Stimulated activated naive B cell treated with anti-CD40 and anti-IgM and Interleukin-4, amounts not matched to agents 10 μg/mL and 1 μg/mL and 100 μg/mL, for 72 hours (primary cell): Measurements from ENCODE around the gene RHOBTB3.

ENCODE experiments used
- ATAC-seq, 2 donors: fragments of 150-1000 bp; cut with Tn5 transposase; replicated peaks; 2 replicates each; pipeline ENCODE4 v1.10.0; 2021; ENCODE audit warnings: moderate library complexity in 1 of 2
- DNase-seq: peaks from one replicate; pipeline ENCODE4 v3.0.0; 2021
- H3K27ac Mint-ChIP-seq: one replicate; pipeline ENCODE4 v1.8.0; 2022; ENCODE audit warnings: mild to moderate bottlenecking, mixed read lengths
- H3K27me3 Mint-ChIP-seq, 2 donors: one replicate each; pipeline ENCODE4 v1.8.0; 2022; ENCODE audit warnings: mixed read lengths in 2 of 2
- H3K36me3 Mint-ChIP-seq, 2 donors: one replicate each; pipeline ENCODE4 v1.8.0; 2022; ENCODE audit warnings: mixed read lengths in 2 of 2, mild to moderate bottlenecking in 1 of 2
- H3K4me1 Mint-ChIP-seq, 2 donors: one replicate each; pipeline ENCODE4 v1.8.0; 2022; ENCODE audit warnings: mixed read lengths in 2 of 2, mild to moderate bottlenecking in 1 of 2
- H3K4me3 Mint-ChIP-seq, 2 donors: one replicate each; pipeline ENCODE4 v1.8.0; 2022; ENCODE audit warnings: mild to moderate bottlenecking in 2 of 2, mixed read lengths in 2 of 2, moderate library complexity in 1 of 2
- H3K9me3 Mint-ChIP-seq, 2 donors: one replicate each; pipeline ENCODE4 v1.8.0; 2022; ENCODE audit warnings: mixed read lengths in 2 of 2, mild to moderate bottlenecking in 1 of 2

Gene RHOBTB3

GRCh38 chr5:95759005-95759404 lies 27.9 kb downstream of the RHOBTB3 start:
- H3K4me1 Mint-ChIP-seq, result peaks cover 17 to 32% of the 10 kb centered on the region in 2 donors
- no peaks in the 10 kb centered on the region for H3K9me3 Mint-ChIP-seq
- H3K36me3 Mint-ChIP-seq, result no peaks in the 10 kb centered on the region
- no peak for DNase-seq
- no peak overlapping the region for H3K4me3 Mint-ChIP-seq
- no peaks in the 10 kb centered on the region for H3K27me3 Mint-ChIP-seq
- no peak overlapping the region for H3K27ac Mint-ChIP-seq
- ATAC-seq, result no peak

DNA sequence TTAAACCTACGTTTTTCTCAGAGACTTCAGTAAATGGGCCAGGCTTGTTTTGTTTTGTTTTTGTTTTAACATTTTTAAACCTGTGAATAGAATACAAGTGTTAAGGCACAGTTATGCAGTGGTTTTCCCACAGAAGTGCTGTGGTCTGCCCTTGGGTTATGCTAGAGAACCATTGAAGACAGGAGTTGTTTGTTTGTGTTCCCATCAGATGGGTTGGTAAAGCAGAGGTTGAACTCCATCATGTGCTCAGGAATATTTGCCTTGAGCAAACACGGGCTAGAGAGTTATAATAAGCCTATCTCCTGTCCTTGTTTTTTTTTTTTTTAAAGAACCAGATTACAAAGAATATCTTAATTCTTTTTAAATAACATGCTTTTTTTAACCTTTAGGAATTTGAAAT lies 28.5 kb downstream of the RHOBTB3 start:
- H3K36me3 Mint-ChIP-seq, result no peaks in the 10 kb centered on the region
- no peaks in the 10 kb centered on the region for H3K27me3 Mint-ChIP-seq
- no peaks in the 10 kb centered on the region for H3K9me3 Mint-ChIP-seq
- DNase-seq (no peak), ATAC-seq (no peak)
- no peak overlapping the region for H3K4me3 Mint-ChIP-seq
- no peak overlapping the region for H3K27ac Mint-ChIP-seq
- H3K4me1 Mint-ChIP-seq, result peaks cover 17 to 32% of the 10 kb centered on the region in 2 donors

- peaks cover 17 to 32% of the 10 kb centered on the region in 2 donors for H3K4me1 Mint-ChIP-seq
- no peaks in the 10 kb centered on the region for H3K36me3 Mint-ChIP-seq
- H3K4me3 Mint-ChIP-seq, result peak overlapping the region; percentile 61 to 63
- DNase-seq (no peak), ATAC-seq (peak; percentile 93 to 96)
- H3K27me3 Mint-ChIP-seq, result no peaks in the 10 kb centered on the region
- H3K9me3 Mint-ChIP-seq, result no peaks in the 10 kb centered on the region
- peak overlapping the region; percentile 87 for H3K27ac Mint-ChIP-seq
These were observed 29.4 kb downstream of the RHOBTB3 start for GRCh38 chr5:95760273-95761191.

DNA sequence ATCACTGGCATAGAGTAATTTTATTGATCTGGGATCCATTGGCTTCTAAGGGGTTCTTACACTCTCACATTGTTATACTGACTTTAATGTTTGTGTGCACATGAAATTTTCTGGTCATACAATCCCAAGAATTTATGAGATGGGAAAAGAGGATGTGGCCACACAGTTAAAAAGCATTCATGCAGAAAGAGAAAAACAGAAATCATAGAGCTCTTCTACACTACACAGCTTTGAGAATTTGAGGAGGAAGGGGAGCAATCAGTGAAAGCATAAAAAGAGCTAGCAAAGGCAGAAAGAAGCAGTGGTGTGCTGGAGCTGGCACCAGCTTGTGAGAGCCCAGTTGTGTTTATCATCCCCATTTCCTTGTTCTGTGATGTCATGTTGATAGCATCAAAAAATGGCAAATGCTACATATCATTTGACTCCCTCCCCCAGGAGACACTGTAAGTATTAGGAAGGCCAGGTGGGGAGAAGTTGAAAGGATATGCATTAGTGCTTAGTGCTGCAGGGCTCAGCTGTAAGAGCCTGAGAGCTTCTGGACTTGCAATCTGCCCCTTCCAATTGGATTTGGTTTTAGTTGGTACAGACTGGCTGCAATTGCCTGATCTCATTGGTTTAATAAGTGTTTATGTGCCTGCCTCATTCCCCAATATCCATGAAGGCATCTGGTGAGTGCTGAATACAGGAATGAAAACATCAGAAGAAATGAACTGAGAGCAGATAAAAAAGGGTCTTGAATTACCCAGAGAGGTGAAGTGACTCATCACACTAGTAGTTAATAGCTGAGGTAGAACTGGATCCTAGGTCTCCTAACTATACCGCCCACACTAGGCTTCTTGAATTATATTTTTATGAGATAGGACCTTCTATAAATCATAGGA lies 30.9 kb downstream of the RHOBTB3 start:
- no peaks in the 10 kb centered on the region for H3K36me3 Mint-ChIP-seq
- no peak overlapping the region for H3K4me3 Mint-ChIP-seq
- ATAC-seq (no peak), DNase-seq (no peak)
- H3K27ac Mint-ChIP-seq, result peak overlapping the region; percentile 51
- peaks cover 17 to 32% of the 10 kb centered on the region in 2 donors for H3K4me1 Mint-ChIP-seq
- H3K9me3 Mint-ChIP-seq, result no peaks in the 10 kb centered on the region
- H3K27me3 Mint-ChIP-seq, result no peaks in the 10 kb centered on the region

DNA sequence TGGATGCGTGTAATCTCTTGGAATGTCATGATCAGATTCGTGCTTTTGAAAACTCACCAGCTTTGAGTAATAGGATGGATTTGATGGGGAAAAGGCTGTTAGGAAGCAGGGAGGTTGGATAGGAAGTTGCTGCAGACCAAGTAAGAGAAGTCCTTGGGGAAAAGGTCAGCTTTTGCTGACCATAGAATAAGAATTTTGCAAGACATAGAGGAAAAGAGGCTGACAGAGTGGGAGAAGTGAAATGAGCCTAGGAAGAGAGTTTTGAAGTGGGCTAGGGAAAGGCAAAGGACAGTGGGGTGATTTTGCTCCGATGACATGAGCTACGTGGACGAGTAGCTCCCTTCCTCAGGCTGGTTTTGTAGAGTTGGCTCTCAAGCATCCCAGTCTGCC lies 31.5 kb downstream of the RHOBTB3 start:
- ATAC-seq (no peak), DNase-seq (no peak)
- H3K4me1 Mint-ChIP-seq, result peaks cover 17 to 32% of the 10 kb centered on the region in 2 donors
- H3K4me3 Mint-ChIP-seq, result no peak overlapping the region
- H3K27me3 Mint-ChIP-seq, result no peaks in the 10 kb centered on the region
- H3K27ac Mint-ChIP-seq, result no peak overlapping the region
- H3K36me3 Mint-ChIP-seq, result no peaks in the 10 kb centered on the region
- no peaks in the 10 kb centered on the region for H3K9me3 Mint-ChIP-seq

- Mint-ChIP-seq H3K4me3 (no peak overlapping the region), H3K9me3 (no peaks in the 10 kb centered on the region), H3K27me3 (no peaks in the 10 kb centered on the region), H3K27ac (no peak overlapping the region), H3K4me1 (peaks cover 17 to 32% of the 10 kb centered on the region in 2 donors), H3K36me3 (no peaks in the 10 kb centered on the region)
- no peak for DNase-seq
- ATAC-seq, result no peak
These were observed 32.8 kb downstream of the RHOBTB3 start for GRCh38 chr5:95763941-95764340.

DNA sequence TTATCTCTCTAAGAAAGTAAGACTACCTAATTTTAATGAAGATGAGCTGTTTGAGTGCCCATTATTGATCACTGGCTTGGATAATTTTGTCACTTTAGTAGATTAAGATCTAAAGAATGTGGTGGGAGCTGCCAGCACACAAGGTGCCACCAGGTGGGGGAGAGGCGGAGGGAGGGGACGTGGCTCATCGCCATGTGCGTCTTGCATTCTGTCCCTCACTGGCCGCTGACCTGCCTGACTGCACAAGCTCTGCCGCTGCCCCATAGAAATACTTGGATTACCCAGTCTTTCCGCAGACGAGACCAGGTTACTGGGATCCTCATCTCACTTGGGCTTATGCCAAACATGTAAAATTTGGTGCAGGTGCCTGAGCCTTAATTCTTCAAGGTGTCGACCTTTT lies 37.6 kb downstream of the RHOBTB3 start:
- DNase-seq (no peak), ATAC-seq (no peak)
- Mint-ChIP-seq H3K27me3 (no peaks in the 10 kb centered on the region), H3K9me3 (no peaks in the 10 kb centered on the region), H3K4me3 (no peak overlapping the region), H3K36me3 (no peaks in the 10 kb centered on the region), H3K4me1 (peaks cover 0 to 2% of the 10 kb centered on the region in 2 donors), H3K27ac (no peak overlapping the region)

GRCh38 chr5:95770830-95771708 lies 39.9 kb downstream of the RHOBTB3 start:
- Mint-ChIP-seq H3K4me3 (no peak overlapping the region), H3K27ac (no peak overlapping the region), H3K36me3 (no peaks in the 10 kb centered on the region), H3K4me1 (peaks cover 0 to 2% of the 10 kb centered on the region in 2 donors), H3K9me3 (no peaks in the 10 kb centered on the region), H3K27me3 (no peaks in the 10 kb centered on the region)
- ATAC-seq (no peak), DNase-seq (no peak)

DNA sequence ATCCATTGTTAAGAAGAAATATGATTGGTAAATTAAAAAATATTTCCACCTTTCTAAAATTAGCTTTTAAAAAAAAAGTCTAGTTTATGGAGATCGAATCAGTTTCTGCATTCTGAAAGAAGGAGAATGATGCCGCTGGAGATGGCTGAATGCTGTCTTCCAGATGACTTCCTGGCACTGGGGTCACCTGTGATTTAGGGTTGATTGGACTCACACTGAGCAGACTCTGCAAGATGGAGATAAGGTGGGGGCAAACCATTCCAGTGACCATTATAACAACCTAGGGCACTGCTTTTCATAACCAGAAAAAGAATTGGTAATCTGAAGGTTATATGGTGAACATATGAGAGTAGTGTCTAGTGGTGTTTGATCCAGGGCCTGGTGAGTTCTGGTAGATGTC lies 40.8 kb downstream of the RHOBTB3 start:
- H3K4me3 Mint-ChIP-seq, result no peak overlapping the region
- H3K27ac Mint-ChIP-seq, result no peak overlapping the region
- ATAC-seq (no peak), DNase-seq (no peak)
- H3K4me1 Mint-ChIP-seq, result peaks cover 0 to 2% of the 10 kb centered on the region in 2 donors
- no peaks in the 10 kb centered on the region for H3K36me3 Mint-ChIP-seq
- H3K9me3 Mint-ChIP-seq, result no peaks in the 10 kb centered on the region
- no peaks in the 10 kb centered on the region for H3K27me3 Mint-ChIP-seq

- H3K27me3 Mint-ChIP-seq, result no peaks in the 10 kb centered on the region
- H3K4me1 Mint-ChIP-seq, result peaks cover 0 to 2% of the 10 kb centered on the region in 2 donors
- no peak overlapping the region for H3K4me3 Mint-ChIP-seq
- no peak overlapping the region for H3K27ac Mint-ChIP-seq
- H3K9me3 Mint-ChIP-seq, result no peaks in the 10 kb centered on the region
- H3K36me3 Mint-ChIP-seq, result no peaks in the 10 kb centered on the region
- ATAC-seq (no peak), DNase-seq (no peak)
These were observed 42.4 kb downstream of the RHOBTB3 start for GRCh38 chr5:95773335-95774059.

- H3K4me1 Mint-ChIP-seq, result peaks cover 5 to 7% of the 10 kb centered on the region in 2 donors
- no peak overlapping the region for H3K27ac Mint-ChIP-seq
- no peaks in the 10 kb centered on the region for H3K36me3 Mint-ChIP-seq
- DNase-seq, result no peak
- H3K9me3 Mint-ChIP-seq, result no peaks in the 10 kb centered on the region
- no peak overlapping the region for H3K4me3 Mint-ChIP-seq
- no peaks in the 10 kb centered on the region for H3K27me3 Mint-ChIP-seq
- ATAC-seq, result no peak
These were observed 46.3 kb downstream of the RHOBTB3 start for GRCh38 chr5:95777441-95777840.

DNA sequence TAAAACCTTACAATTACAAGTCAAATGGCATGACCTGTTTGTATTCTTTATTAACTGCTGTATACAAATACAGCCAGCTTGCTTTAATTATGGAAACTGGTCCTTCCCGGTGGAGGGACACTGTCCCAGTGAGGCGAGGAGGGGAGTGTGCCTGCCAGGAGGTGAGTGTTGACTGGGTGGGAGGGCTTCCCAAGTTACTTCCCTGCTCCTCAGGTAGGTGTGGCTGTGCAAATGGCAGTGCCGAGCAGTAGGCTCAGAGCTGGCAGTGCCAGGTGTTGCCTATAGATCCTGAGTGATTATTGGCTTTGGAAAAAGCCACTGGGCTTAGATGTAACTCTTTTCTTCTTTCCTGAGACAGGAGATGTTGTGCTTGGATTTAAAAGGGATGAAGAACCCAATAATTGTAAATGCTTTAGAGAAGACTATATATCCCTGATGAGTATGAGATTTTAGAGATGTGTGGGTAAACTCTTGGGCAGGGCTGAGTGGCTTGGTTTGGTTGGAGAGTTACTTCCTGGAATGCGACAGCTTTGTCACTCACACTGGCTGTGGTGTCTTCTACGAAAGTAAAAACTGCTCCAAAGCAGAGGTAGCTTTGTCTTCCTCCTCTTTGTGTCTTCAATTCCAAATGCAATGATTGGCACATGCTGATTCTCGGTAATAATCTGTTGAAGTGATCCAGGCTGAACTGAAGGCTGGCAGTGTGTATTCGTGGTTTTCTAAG lies 47.7 kb downstream of the RHOBTB3 start:
- Mint-ChIP-seq H3K9me3 (no peaks in the 10 kb centered on the region), H3K4me3 (no peak overlapping the region), H3K36me3 (no peaks in the 10 kb centered on the region), H3K27me3 (no peaks in the 10 kb centered on the region), H3K27ac (no peak overlapping the region), H3K4me1 (peaks cover 4 to 7% of the 10 kb centered on the region in 2 donors)
- ATAC-seq (no peak), DNase-seq (no peak)

- Mint-ChIP-seq H3K27ac (no peak overlapping the region), H3K9me3 (no peaks in the 10 kb centered on the region), H3K4me3 (no peak overlapping the region), H3K27me3 (no peaks in the 10 kb centered on the region), H3K4me1 (peaks cover 4 to 7% of the 10 kb centered on the region in 2 donors), H3K36me3 (no peaks in the 10 kb centered on the region)
- no peak for DNase-seq
- no peak for ATAC-seq
These were observed 48.5 kb downstream of the RHOBTB3 start for GRCh38 chr5:95779611-95780010.
